T-helper 9 cell (primary cell): ENCODE measurements around the gene OR1K1.
"Not testable (repeated sequence)": the region's sequence is repeated elsewhere in the genome, so short reads cannot be mapped to it uniquely, and the experiment has no call there.

Experiments
- DNase-seq: peaks from one replicate; pipeline ENCODE4 v3.0.0-alpha.2; 2020
- total RNA-seq, 2 donors: gene quantifications; one replicate each; lab custom pipeline; 2026; lab: John Stamatoyannopoulos, UW

Gene OR1K1
- total RNA-seq, result 0 reads per million in 2 donors

- no peak for DNase-seq
Observed at GRCh38 chr9:122800066-122801060, at the start of gene OR1K1. OR1K1 (plus strand) TSS chr9:122800123; CDS start chr9:122800123, 0 bp downstream.

GRCh38 chr9:122754825-122755224 is 45.1 kb upstream of the OR1K1 start:
- DNase-seq, result no peak

- no peak for DNase-seq
Observed at GRCh38 chr9:122767817-122768216, 32.1 kb upstream of the OR1K1 start.

GRCh38 chr9:122777052-122777451 is 22.9 kb upstream of the OR1K1 start:
- DNase-seq, result no peak

GRCh38 chr9:122777935-122778627 is 21.8 kb upstream of the OR1K1 start:
- no peak for DNase-seq

- no peak for DNase-seq
Observed at GRCh38 chr9:122779181-122779580, 20.7 kb upstream of the OR1K1 start.

- DNase-seq, result no peak
Observed at GRCh38 chr9:122780026-122780425, 19.9 kb upstream of the OR1K1 start.

- no peak for DNase-seq
Observed at GRCh38 chr9:122781671-122782070, 18.3 kb upstream of the OR1K1 start.

GRCh38 chr9:122785269-122785668 is 14.7 kb upstream of the OR1K1 start:
- no peak for DNase-seq

- DNase-seq, result no peak
Observed at GRCh38 chr9:122786338-122786737, 13.6 kb upstream of the OR1K1 start.

- no peak for DNase-seq
Observed at GRCh38 chr9:122788831-122789230, 11.1 kb upstream of the OR1K1 start, which contains the start of gene OR5C1. OR5C1 (plus strand) TSS chr9:122788933; CDS start chr9:122788933, 0 bp downstream.

- DNase-seq, result no peak
Observed at GRCh38 chr9:122789256-122790046, 10.5 kb upstream of the OR1K1 start.

- DNase-seq, result no peak
Observed at GRCh38 chr9:122791872-122792669, 7.9 kb upstream of the OR1K1 start.

GRCh38 chr9:122797316-122798063 is 2.4 kb upstream of the OR1K1 start:
- DNase-seq, result no peak

GRCh38 chr9:122806661-122807060 is 6.7 kb downstream of the OR1K1 start:
- no peak for DNase-seq

GRCh38 chr9:122807271-122807900 is 7.5 kb downstream of the OR1K1 start:
- DNase-seq, result no peak

- no peak for DNase-seq
Observed at GRCh38 chr9:122808141-122808540, 8.2 kb downstream of the OR1K1 start.

GRCh38 chr9:122809261-122809660 is 9.3 kb downstream of the OR1K1 start:
- not testable (repeated sequence) for DNase-seq

GRCh38 chr9:122810306-122810946 is 10.5 kb downstream of the OR1K1 start:
- peak; percentile 64 for DNase-seq

GRCh38 chr9:122812736-122813135 is 12.8 kb downstream of the OR1K1 start:
- DNase-seq, result no peak
